GM12891 (cell line): ENCODE results near the gene FBN2.

Experiments
- POLR2A ChIP-seq: IDR thresholded peaks from 2 replicates; pipeline ENCODE4 v1.6.1; 2011; ENCODE audit warnings: low read depth, low read length, control low read depth
- POLR2AphosphoS5 ChIP-seq: IDR thresholded peaks from 2 replicates; pipeline ENCODE4 v1.6.1; 2011; ENCODE audit warnings: low read depth, low read length, control low read depth

DNA sequence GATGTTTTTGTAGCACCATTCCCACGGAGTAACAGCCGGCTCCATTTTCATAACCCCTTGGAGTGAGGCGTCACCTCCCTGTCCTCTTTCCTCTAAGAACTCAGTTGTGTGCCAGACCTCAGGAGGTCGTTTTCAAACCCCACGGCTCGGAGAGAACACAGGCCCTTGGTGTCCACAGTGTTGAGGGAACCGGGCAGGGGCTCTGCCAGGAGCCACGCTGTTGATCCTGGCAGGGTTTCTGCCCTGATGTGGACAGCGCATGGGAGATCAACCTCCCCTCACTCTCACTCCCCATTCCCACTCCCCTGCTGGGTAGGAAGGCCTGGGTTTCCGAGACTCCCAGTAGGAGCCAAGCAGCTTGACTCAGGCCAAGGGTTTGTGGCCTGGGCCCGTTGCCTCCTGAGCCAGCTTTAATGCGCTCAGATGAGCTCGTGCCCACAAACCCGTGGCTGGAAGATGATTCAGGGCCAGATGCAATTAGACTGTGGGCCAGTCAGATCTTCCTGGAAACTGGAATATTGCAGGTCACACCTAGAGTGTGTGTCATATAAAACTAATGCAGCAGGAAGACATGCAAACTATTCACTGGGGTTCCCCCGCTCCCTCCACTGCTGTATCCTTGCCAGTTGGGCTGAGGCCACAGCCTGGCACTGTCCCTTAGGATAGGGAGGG, 321.0 kb downstream of the FBN2 start:
- no peak for TF ChIP-seq POLR2A
- TF ChIP-seq POLR2AphosphoS5 = no peak
